SK-N-SH treated with all-trans-retinoic acid at 6 μM for 48 hours (cell line): ENCODE results near the gene POU5F1.

ENCODE experiments used
- GLIS3 ChIP-seq: fragments of 250-450 bp; sonication (Bioruptor Pico); IDR thresholded peaks from 2 replicates; pipeline ENCODE4 v1.5.0; 2020; ENCODE audit warnings: mild to moderate bottlenecking, moderate library complexity
- SNAI2 ChIP-seq: fragments of 250-450 bp; sonication (Bioruptor Pico); IDR thresholded peaks from 2 replicates; pipeline ENCODE4 v1.5.0; 2020; ENCODE audit warnings: mild to moderate bottlenecking, moderate library complexity
- ZC3H10 ChIP-seq: fragments of 250-450 bp; sonication (Bioruptor Pico); IDR thresholded peaks from 2 replicates; pipeline ENCODE4 v1.5.1; 2021; ENCODE audit warnings: mild to moderate bottlenecking, moderate library complexity
- ZFP3 ChIP-seq: fragments of 250-450 bp; sonication (Bioruptor Pico); IDR thresholded peaks from 2 replicates; pipeline ENCODE4 v1.5.0; 2020; ENCODE audit warnings: mild to moderate bottlenecking, moderate library complexity
- ZFP30 ChIP-seq: fragments of 450-650 bp; formaldehyde crosslinking; IDR thresholded peaks from 2 replicates; pipeline ENCODE4 v1.5.0; 2022; ENCODE audit warnings: mild to moderate bottlenecking, moderate library complexity
- ZNF8 ChIP-seq: fragments of 450-650 bp; formaldehyde crosslinking; IDR thresholded peaks from 2 replicates; pipeline ENCODE4 v1.5.0; 2020; ENCODE audit warnings: mild to moderate bottlenecking, moderate library complexity
- TF ChIP-seq, protein P1 (sequence below): fragments of 250-450 bp; sonication (Bioruptor Pico); IDR thresholded peaks from 2 replicates; pipeline ENCODE4 v1.5.0; 2020; ENCODE audit warnings: mild to moderate bottlenecking, moderate library complexity
- TF ChIP-seq, protein P2 (sequence below): fragments of 250-450 bp; sonication (Bioruptor Pico); IDR thresholded peaks from 2 replicates; pipeline ENCODE4 v1.8.0; 2020; ENCODE audit warnings: mild to moderate bottlenecking, moderate library complexity, borderline replicate concordance

DNA sequence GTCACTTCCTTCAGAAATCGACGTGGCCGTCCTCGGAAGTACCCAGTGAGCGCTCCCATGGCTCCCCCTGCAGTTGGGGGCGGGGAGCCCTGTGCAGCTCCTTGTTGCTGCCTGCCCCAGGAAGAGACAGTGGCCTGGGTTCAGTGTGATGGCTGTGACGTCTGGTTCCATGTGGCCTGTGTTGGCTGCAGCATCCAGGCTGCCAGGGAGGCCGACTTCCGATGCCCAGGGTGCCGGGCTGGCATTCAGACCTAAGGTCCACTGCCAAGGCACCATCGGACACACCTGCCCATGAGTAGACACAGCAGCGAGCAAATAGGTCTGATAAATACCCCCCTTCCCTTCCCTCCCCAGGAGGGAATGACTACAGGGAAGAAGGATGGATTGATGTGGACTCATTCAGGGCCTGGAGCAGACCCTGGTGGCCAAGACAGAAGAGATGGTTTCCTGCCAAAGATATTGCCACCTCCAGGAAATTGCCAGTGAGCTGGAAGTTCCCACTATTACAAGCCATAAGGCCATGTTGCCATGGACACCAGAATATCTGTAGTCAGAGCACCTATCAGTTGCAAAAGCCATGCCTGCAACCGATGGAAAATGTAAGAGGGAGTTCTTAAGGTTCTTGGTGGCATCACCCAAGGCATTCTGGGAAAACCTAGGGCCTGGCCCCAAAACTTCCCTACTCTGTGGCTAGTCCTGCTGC, 7.9 kb downstream of the POU5F1 start:
- TF ChIP-seq GLIS3 (no peak), ZFP3 (CRISPR knock-in tag) (no peak), ZC3H10 (CRISPR knock-in tag) (no peak), ZFP30 (CRISPR knock-in tag) (no peak), ZNF8 (no peak), SNAI2 (no peak)
- TF ChIP-seq, protein P1, sequence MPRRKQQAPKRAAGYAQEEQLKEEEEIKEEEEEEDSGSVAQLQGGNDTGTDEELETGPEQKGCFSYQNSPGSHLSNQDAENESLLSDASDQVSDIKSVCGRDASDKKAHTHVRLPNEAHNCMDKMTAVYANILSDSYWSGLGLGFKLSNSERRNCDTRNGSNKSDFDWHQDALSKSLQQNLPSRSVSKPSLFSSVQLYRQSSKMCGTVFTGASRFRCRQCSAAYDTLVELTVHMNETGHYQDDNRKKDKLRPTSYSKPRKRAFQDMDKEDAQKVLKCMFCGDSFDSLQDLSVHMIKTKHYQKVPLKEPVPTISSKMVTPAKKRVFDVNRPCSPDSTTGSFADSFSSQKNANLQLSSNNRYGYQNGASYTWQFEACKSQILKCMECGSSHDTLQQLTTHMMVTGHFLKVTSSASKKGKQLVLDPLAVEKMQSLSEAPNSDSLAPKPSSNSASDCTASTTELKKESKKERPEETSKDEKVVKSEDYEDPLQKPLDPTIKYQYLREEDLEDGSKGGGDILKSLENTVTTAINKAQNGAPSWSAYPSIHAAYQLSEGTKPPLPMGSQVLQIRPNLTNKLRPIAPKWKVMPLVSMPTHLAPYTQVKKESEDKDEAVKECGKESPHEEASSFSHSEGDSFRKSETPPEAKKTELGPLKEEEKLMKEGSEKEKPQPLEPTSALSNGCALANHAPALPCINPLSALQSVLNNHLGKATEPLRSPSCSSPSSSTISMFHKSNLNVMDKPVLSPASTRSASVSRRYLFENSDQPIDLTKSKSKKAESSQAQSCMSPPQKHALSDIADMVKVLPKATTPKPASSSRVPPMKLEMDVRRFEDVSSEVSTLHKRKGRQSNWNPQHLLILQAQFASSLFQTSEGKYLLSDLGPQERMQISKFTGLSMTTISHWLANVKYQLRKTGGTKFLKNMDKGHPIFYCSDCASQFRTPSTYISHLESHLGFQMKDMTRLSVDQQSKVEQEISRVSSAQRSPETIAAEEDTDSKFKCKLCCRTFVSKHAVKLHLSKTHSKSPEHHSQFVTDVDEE (CRISPR knock-in tag) = no peak
- TF ChIP-seq, protein P2, sequence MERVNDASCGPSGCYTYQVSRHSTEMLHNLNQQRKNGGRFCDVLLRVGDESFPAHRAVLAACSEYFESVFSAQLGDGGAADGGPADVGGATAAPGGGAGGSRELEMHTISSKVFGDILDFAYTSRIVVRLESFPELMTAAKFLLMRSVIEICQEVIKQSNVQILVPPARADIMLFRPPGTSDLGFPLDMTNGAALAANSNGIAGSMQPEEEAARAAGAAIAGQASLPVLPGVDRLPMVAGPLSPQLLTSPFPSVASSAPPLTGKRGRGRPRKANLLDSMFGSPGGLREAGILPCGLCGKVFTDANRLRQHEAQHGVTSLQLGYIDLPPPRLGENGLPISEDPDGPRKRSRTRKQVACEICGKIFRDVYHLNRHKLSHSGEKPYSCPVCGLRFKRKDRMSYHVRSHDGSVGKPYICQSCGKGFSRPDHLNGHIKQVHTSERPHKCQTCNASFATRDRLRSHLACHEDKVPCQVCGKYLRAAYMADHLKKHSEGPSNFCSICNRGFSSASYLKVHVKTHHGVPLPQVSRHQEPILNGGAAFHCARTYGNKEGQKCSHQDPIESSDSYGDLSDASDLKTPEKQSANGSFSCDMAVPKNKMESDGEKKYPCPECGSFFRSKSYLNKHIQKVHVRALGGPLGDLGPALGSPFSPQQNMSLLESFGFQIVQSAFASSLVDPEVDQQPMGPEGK (CRISPR knock-in tag) = no peak
